Esophagus squamous epithelium (tissue), 4 donors: ENCODE measurements around the gene RITA1.

ENCODE experiments used
- POLR2A ChIP-seq, 4 donors: fragments of 450-650 bp; IDR thresholded peaks; one replicate each; pipeline ENCODE4 v1.6.1; 2017; ENCODE audit warnings: antibody characterized with exemption in 4 of 4, mild to moderate bottlenecking in 4 of 4, moderate library complexity in 3 of 4
- TF ChIP-seq, protein P1 (sequence below), 6 experiments: fragments of 450-650 bp in 4 of 6; fragments of 200-600 bp in 2 of 6; sonication (generic) in 2 of 6; IDR thresholded peaks; one replicate each; pipeline ENCODE4 v1.5.1; 2016 to 2019; ENCODE audit warnings: antibody characterized with exemption in 6 of 6, mild to moderate bottlenecking in 4 of 6, moderate library complexity in 4 of 6

DNA sequence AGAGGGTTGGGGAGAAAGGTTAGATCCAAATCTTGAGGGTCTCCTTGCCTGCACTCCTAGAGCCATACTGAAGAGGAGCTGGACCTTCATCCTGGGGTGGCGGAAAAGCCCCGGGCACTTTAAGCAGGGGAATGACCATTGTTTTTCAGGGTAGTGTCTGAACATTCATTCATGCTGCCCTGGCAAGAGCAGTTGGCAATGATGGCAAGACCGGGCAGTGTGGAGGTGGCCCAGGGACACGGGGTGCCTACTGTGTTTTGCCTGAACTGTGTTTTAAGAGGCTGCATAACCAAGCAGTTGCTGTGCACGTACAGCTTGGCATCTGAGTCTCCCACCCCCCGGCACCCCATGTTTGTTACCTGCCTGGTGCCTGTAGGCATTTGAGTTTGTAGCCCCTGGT is 50.5 kb downstream of the RITA1 start:
- TF ChIP-seq, protein P1, sequence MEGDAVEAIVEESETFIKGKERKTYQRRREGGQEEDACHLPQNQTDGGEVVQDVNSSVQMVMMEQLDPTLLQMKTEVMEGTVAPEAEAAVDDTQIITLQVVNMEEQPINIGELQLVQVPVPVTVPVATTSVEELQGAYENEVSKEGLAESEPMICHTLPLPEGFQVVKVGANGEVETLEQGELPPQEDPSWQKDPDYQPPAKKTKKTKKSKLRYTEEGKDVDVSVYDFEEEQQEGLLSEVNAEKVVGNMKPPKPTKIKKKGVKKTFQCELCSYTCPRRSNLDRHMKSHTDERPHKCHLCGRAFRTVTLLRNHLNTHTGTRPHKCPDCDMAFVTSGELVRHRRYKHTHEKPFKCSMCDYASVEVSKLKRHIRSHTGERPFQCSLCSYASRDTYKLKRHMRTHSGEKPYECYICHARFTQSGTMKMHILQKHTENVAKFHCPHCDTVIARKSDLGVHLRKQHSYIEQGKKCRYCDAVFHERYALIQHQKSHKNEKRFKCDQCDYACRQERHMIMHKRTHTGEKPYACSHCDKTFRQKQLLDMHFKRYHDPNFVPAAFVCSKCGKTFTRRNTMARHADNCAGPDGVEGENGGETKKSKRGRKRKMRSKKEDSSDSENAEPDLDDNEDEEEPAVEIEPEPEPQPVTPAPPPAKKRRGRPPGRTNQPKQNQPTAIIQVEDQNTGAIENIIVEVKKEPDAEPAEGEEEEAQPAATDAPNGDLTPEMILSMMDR (IDR thresholded peaks at IDR 0.05): no peak
- TF ChIP-seq POLR2A (IDR thresholded peaks at IDR 0.05): no peak
